ENCODE results near the gene FAM199X.

Gene FAM199X

GRCh38 chrX:104135677-104136076 lies 30.6 kb upstream of the FAM199X start:
- no peak for TF ChIP-seq CTCF (conservative IDR thresholded peaks at IDR 0.05)
- H3K27ac ChIP-seq: no peak overlapping the region

- TF ChIP-seq CTCF (conservative IDR thresholded peaks at IDR 0.05): peak; percentile 65
- H3K27ac ChIP-seq: no peak overlapping the region
These were observed 29.8 kb upstream of the FAM199X start for GRCh38 chrX:104136241-104137019.

GRCh38 chrX:104137496-104137895 lies 28.8 kb upstream of the FAM199X start:
- no peak overlapping the region for H3K27ac ChIP-seq
- TF ChIP-seq CTCF (conservative IDR thresholded peaks at IDR 0.05): no peak

GRCh38 chrX:104141087-104141760 lies 25.0 kb upstream of the FAM199X start:
- no peak overlapping the region for H3K27ac ChIP-seq

GRCh38 chrX:104151037-104151436 lies 15.2 kb upstream of the FAM199X start:
- no peak for TF ChIP-seq CTCF (conservative IDR thresholded peaks at IDR 0.05)
- H3K27ac ChIP-seq: no peak overlapping the region

More at GRCh38 chrX:104141087-104141760, 25.0 kb upstream of the FAM199X start:
- TF ChIP-seq CTCF (conservative IDR thresholded peaks at IDR 0.05): no peak

- TF ChIP-seq CTCF (conservative IDR thresholded peaks at IDR 0.05): no peak
- H3K27ac ChIP-seq: peak within 1 kb of the TSS; percentile 58
These were observed 9.4 kb upstream of the FAM199X start, which contains the start of gene SLC25A53 for GRCh38 chrX:104156630-104157529. SLC25A53 (minus strand) TSS chrX:104157009; CDS start chrX:104105257, 51,752 bp downstream.

All from VCaP (cell line).